Esophagus (tissue), 2 donors: ENCODE results near the gene LYZL6. TPM values are rescaled to one million over a fixed set of nuclear protein-coding genes. Genes with fewer than 3 reads are reported as not detected.
A peak's percentile ranks its signal among the peaks of the same experiment; 100 is the strongest.

Source experiments
- H3K27ac ChIP-seq, 2 donors: one replicate each; pipeline ENCODE4 v1.5.1; 2013; ENCODE audit warnings: low read depth in 2 of 2, mild to moderate bottlenecking in 2 of 2, inconsistent platforms in 1 of 2, low read length in 1 of 2, moderate library complexity in 1 of 2
- H3K27me3 ChIP-seq, 2 donors: one replicate each; pipeline ENCODE4 v1.6.1; 2013; ENCODE audit warnings: low read length in 2 of 2, control low read depth in 1 of 2, mild to moderate bottlenecking in 1 of 2; ENCODE audit not compliant: insufficient read depth in 2 of 2, control insufficient read depth in 1 of 2
- H3K36me3 ChIP-seq, 2 donors: one replicate each; pipeline ENCODE4 v1.6.1; 2013; ENCODE audit warnings: low read length in 1 of 2; ENCODE audit not compliant: control insufficient read depth in 2 of 2, insufficient read depth in 2 of 2
- H3K4me1 ChIP-seq, 2 donors: one replicate each; pipeline ENCODE4 v1.6.1; 2013; ENCODE audit warnings: low read length in 1 of 2; ENCODE audit not compliant: control insufficient read depth in 2 of 2, insufficient read depth in 2 of 2
- H3K4me3 ChIP-seq, 2 donors: one replicate each; pipeline ENCODE4 v1.5.1; 2013; ENCODE audit warnings: low read length in 2 of 2, mild to moderate bottlenecking in 2 of 2, low read depth in 1 of 2, moderate library complexity in 1 of 2
- H3K9me3 ChIP-seq, 2 donors: one replicate each; pipeline ENCODE4 v1.6.1; 2013; ENCODE audit warnings: mild to moderate bottlenecking in 2 of 2, low read depth in 1 of 2, low read length in 1 of 2, moderate library complexity in 1 of 2; ENCODE audit not compliant: control insufficient read depth in 2 of 2, insufficient read depth in 1 of 2
- WGBS, 2 donors: extraction: QIAGEN DNeasy Blood & Tissue Kit; methylation state at CpG; one replicate each; pipeline ENCODE4 v1.1.7; 2013; 5-methylcytosine and 5-hydroxymethylcytosine counted together
- polyA plus RNA-seq, 2 donors: library from polyadenylated mRNA; stranded (reverse); fragments of 200-250 nt; gene quantifications; one replicate each; pipeline ENCODE4 v1.2.3, GENCODE V29; 2013
- donor health status: healthy with polysubstance abuse.
- donor health status: Bipolar disorder and iron deficiency.

LYZL6 gene
- polyA plus RNA-seq, 2 donors = not detected

DNA sequence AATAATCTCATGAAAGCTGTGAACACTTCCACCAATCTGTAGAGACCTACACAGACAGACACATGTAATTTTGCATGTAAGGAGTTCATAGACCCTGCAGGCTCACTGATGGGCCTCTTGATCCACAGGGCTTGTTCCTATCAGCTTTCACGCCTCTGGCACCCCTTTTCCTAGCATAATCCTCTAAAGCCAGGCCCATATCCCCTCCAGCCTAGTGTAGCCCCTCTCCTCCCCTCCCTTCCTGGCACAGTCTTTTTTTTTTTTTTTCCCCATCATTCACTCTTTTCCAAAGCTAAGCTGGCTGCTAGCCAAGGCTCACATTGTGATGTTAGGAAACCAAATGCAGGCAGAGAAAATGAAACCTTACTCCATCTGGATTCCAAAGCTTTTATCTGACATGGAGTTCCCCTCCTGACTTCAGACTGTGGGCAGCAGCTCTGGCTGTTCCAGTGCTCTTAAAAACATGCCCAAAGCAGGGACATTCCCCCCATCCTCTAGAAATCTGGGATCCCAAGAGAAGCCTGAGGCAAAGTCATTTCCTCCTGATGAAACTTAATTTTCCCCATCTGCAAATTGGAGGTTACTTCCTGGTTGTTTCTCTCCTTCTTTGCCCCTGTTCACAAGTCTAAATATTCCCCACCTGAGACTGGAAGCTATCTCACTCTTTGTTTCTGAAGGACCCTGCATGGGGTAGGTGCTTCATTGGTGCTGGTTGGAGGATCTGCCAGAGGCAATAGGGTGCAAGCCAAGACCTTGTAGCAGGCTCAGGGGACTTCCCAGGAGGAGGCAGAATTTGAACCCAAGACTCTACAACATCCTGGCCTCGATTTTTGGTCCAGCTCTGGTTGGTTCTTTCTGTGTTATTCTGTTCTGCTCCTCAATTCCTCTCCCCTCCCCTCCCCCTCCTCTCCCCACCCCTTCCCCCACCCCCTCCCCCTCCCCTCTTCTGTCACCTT lies 53.4 kb downstream of the LYZL6 start:
- WGBS, 2 donors = 67 to 73% methylated on average over 2 of the region's 2 CpGs
- Histone ChIP-seq H3K4me1 (no peaks in the 10 kb centered on the region), H3K36me3 (no peaks in the 10 kb centered on the region), H3K27me3 (no peaks in the 10 kb centered on the region), H3K9me3 (no peaks in the 10 kb centered on the region), H3K27ac (peak overlapping the region in 1 of 2 donors; percentile 7), H3K4me3 (no peak overlapping the region)

DNA sequence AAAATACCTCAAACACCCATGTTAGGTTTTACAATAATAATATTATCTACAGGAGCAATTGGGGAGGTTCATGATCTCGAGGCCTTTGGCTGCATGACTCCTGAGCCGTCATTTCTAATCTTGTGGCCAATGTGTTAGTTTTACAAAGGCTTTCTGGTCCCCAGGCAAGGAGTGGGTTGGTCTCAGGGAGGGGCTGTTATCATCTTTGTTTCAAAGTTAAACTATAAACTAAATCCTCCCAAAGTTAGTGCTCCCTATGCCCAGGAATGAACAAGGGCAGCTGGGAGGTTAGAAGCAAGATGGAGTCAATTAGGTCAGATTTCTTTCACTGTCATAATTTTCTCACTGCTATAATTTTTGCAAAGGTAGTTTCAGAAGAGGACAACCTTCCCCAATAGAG lies 54.3 kb downstream of the LYZL6 start:
- WGBS, 2 donors = 78 to 88% methylated on average over 2 of the region's 2 CpGs
- Histone ChIP-seq H3K9me3 (no peaks in the 10 kb centered on the region), H3K27ac (peak overlapping the region in 1 of 2 donors; percentile 13), H3K36me3 (no peaks in the 10 kb centered on the region), H3K4me1 (no peaks in the 10 kb centered on the region), H3K27me3 (no peaks in the 10 kb centered on the region), H3K4me3 (no peak overlapping the region)

Other genes with a start within 250 kb of the LYZL6 start
- under 1 TPM; 0.28 to 0.53 TPM for gene RASL10B, start 212.1 kb downstream of the LYZL6 start, polyA plus RNA-seq
- under 1 TPM; 0.01 to 0.08 TPM for gene GAS2L2, start 190.5 kb downstream of the LYZL6 start, polyA plus RNA-seq
- under 1 TPM in 1 of 2 donors, not detected in 1; 0.14 TPM for gene C17orf50, start 182.8 kb downstream of the LYZL6 start, polyA plus RNA-seq
- gene MMP28, start 148.1 kb downstream of the LYZL6 start, polyA plus RNA-seq = 10 to 100 TPM; 14.8 to 21.7 TPM
- gene TAF15, start 134.2 kb downstream of the LYZL6 start, polyA plus RNA-seq = 100 to 1,000 TPM in 1 of 2 donors, 10 to 100 TPM in 1; 89.5 to 110 TPM
- gene HEATR9, start 74.8 kb downstream of the LYZL6 start, polyA plus RNA-seq = under 1 TPM; 0.05 to 0.08 TPM
- 1 to 10 TPM; 6.3 to 6.9 TPM for gene CCL5, start 63.4 kb downstream of the LYZL6 start, polyA plus RNA-seq
- under 1 TPM; 0.55 TPM for gene RDM1, start 12.9 kb downstream of the LYZL6 start, polyA plus RNA-seq
- gene CCL16, start 37.8 kb upstream of the LYZL6 start, polyA plus RNA-seq = under 1 TPM; 0.08 to 0.24 TPM
- 10 to 100 TPM; 21.9 to 32.3 TPM for gene CCL14, start 43.0 kb upstream of the LYZL6 start, polyA plus RNA-seq
- gene CCL15, start 57.8 kb upstream of the LYZL6 start, polyA plus RNA-seq = under 1 TPM in 1 of 2 donors, not detected in 1; 0.06 TPM
- 1 to 10 TPM; 1.3 to 3.6 TPM for gene CCL23, start 74.3 kb upstream of the LYZL6 start, polyA plus RNA-seq
- gene CCL18, start 120.6 kb upstream of the LYZL6 start, polyA plus RNA-seq = under 1 TPM; 0.29 to 0.38 TPM
- under 1 TPM; 0.86 to 0.89 TPM for gene CCL3, start 146.4 kb upstream of the LYZL6 start, polyA plus RNA-seq
- gene CCL4, start 160.1 kb upstream of the LYZL6 start, polyA plus RNA-seq = 1 to 10 TPM; 1.8 TPM
- 1 to 10 TPM; 5.8 to 6.9 TPM for gene TBC1D3B, start 232.9 kb upstream of the LYZL6 start, polyA plus RNA-seq